IMR-90 (cell line): ENCODE data around the gene FANCG. TPM values are rescaled to one million over a fixed set of nuclear protein-coding genes. Genes with fewer than 3 reads are reported as not detected.

ENCODE experiments used
- ATAC-seq: fragments of 200-7000 bp; cut with Tn5 transposase; 2 replicates; pipeline ENCODE4 v1.9.1; 2020; ENCODE audit warnings: low read depth, mild to moderate bottlenecking, moderate library complexity
- BruUV-seq: library from RNA; stranded (reverse); fragments of 400-500 nt; replicated peaks from 2 replicates; lab custom pipeline; 2021; lab: Mats Ljungman, UMichigan
- CTCF ChIA-PET: fragments of 300-600 bp; formaldehyde crosslinking; extraction: SDS; loops from one replicate; lab custom pipeline; 2021; ENCODE audit warnings: antibody characterized with exemption; lab: Yijun Ruan, JAX
- POLR2A ChIA-PET: fragments of 300-600 bp; sonication (Branson Sonifier 250); formaldehyde crosslinking; loops from one replicate; lab custom pipeline; 2022; ENCODE audit warnings: antibody characterized with exemption; ENCODE audit not compliant: unreplicated experiment; lab: Charles Lee
- DNase-seq: peaks from one replicate; pipeline ENCODE4 v3.0.0; 2013
- H2AFZ ChIP-seq: replicated peaks from 2 replicates; pipeline ENCODE3; 2013; ENCODE audit warnings: low read length, mild to moderate bottlenecking; ENCODE audit not compliant: poor library complexity
- H2AK5ac ChIP-seq: 2 replicates; pipeline ENCODE4 v1.6.1; 2013; ENCODE audit warnings: low read depth, low read length, inconsistent platforms
- H2AK9ac ChIP-seq: replicated peaks from 2 replicates; pipeline ENCODE3; 2013; ENCODE audit warnings: mild to moderate bottlenecking, low read depth, low read length, moderate library complexity; ENCODE audit not compliant: poor library complexity
- H2BK120ac ChIP-seq: 2 replicates; pipeline ENCODE4 v1.6.1; 2013; ENCODE audit warnings: low read depth, low read length, inconsistent platforms
- H2BK15ac ChIP-seq: 3 replicates; pipeline ENCODE4 v1.6.1; 2013; ENCODE audit warnings: low read depth, low read length, inconsistent platforms
- H2BK20ac ChIP-seq: 2 replicates; pipeline ENCODE4 v1.6.1; 2013; ENCODE audit warnings: low read depth, mild to moderate bottlenecking, inconsistent platforms, low read length, moderate library complexity
- H2BK5ac ChIP-seq: 2 replicates; pipeline ENCODE4 v1.6.1; 2013; ENCODE audit warnings: mild to moderate bottlenecking, low read depth, low read length, inconsistent platforms; ENCODE audit not compliant: poor library complexity, severe bottlenecking
- H3K14ac ChIP-seq: replicated peaks from 2 replicates; pipeline ENCODE4 v1.6.1; 2013; ENCODE audit warnings: low read depth, low read length, inconsistent platforms
- H3K18ac ChIP-seq: 2 replicates; pipeline ENCODE4 v1.6.1; 2013; ENCODE audit warnings: low read depth, low read length, control low read depth
- H3K23ac ChIP-seq: 2 replicates; pipeline ENCODE4 v1.6.1; 2013; ENCODE audit warnings: low read depth, low read length, inconsistent platforms
- H3K27ac ChIP-seq: 2 replicates; pipeline ENCODE4 v1.5.1; 2013; ENCODE audit warnings: mild to moderate bottlenecking, control low read depth, low read length; ENCODE audit not compliant: insufficient read depth
- H3K27me3 ChIP-seq: 2 replicates; pipeline ENCODE4 v1.6.1; 2013; ENCODE audit warnings: low read length; ENCODE audit not compliant: control insufficient read depth, insufficient read depth
- H3K36me3 ChIP-seq: 2 replicates; pipeline ENCODE4 v1.6.1; 2013; ENCODE audit warnings: low read length, mixed read lengths; ENCODE audit not compliant: control insufficient read depth, insufficient read depth
- H3K4ac ChIP-seq: 2 replicates; pipeline ENCODE4 v1.6.1; 2013; ENCODE audit warnings: low read depth, low read length, inconsistent platforms
- H3K4me1 ChIP-seq: 2 replicates; pipeline ENCODE4 v1.6.1; 2013; ENCODE audit warnings: low read length, mixed read lengths; ENCODE audit not compliant: control insufficient read depth, insufficient read depth
- H3K4me2 ChIP-seq: 2 replicates; pipeline ENCODE4 v1.6.1; 2013; ENCODE audit warnings: low read depth, mild to moderate bottlenecking, control low read depth, low read length, moderate library complexity
- H3K4me3 ChIP-seq: 2 replicates; pipeline ENCODE4 v1.5.1; 2013; ENCODE audit warnings: low read depth, mild to moderate bottlenecking, control low read depth, low read length, moderate library complexity; ENCODE audit not compliant: insufficient read depth
- H3K56ac ChIP-seq: 2 replicates; pipeline ENCODE4 v1.6.1; 2013; ENCODE audit warnings: low read length, inconsistent platforms; ENCODE audit not compliant: insufficient read depth; ENCODE audit errors: extremely low read depth
- H3K79me1 ChIP-seq, 2 experiments: 2 replicates each; pipeline ENCODE4 v1.6.1; 2013; ENCODE audit warnings: low read length in 2 of 2, inconsistent platforms in 1 of 2, low read depth in 1 of 2
- H3K9ac ChIP-seq: 2 replicates; pipeline ENCODE4 v1.6.1; 2013; ENCODE audit warnings: low read depth, low read length, control low read depth
- H3K9me1 ChIP-seq: 2 replicates; pipeline ENCODE4 v1.6.1; 2013; ENCODE audit warnings: low read length, inconsistent platforms; ENCODE audit not compliant: insufficient read depth
- H3K9me3 ChIP-seq: 2 replicates; pipeline ENCODE4 v1.6.1; 2013; ENCODE audit warnings: low read length; ENCODE audit not compliant: control insufficient read depth, insufficient read depth
- H4K20me1 ChIP-seq: 2 replicates; pipeline ENCODE4 v1.6.1; 2013; ENCODE audit warnings: low read length, inconsistent platforms; ENCODE audit not compliant: insufficient read depth
- H4K5ac ChIP-seq: 2 replicates; pipeline ENCODE4 v1.6.1; 2013; ENCODE audit warnings: mild to moderate bottlenecking, low read depth, low read length, control low read depth
- H4K8ac ChIP-seq, 2 experiments: 2 replicates each; pipeline ENCODE4 v1.6.1; 2013; ENCODE audit warnings: low read depth in 2 of 2, low read length in 2 of 2, control low read depth in 1 of 2, inconsistent platforms in 1 of 2
- H4K91ac ChIP-seq: 2 replicates; pipeline ENCODE4 v1.6.1; 2013; ENCODE audit warnings: low read depth, low read length, inconsistent platforms; ENCODE audit not compliant: insufficient read depth
- BHLHE40 ChIP-seq: fragments of 150-350 bp; IDR thresholded peaks from 2 replicates; pipeline ENCODE4 v1.6.1; 2016; ENCODE audit warnings: mild to moderate bottlenecking, low read depth, low read length
- CEBPB ChIP-seq: IDR thresholded peaks from 2 replicates; pipeline ENCODE4 v1.6.1; 2012; ENCODE audit warnings: low read depth, low read length, improper control_type of control experiment
- CHD1 ChIP-seq: IDR thresholded peaks from 2 replicates; pipeline ENCODE4 v1.6.1; 2012; ENCODE audit warnings: low read depth, low read length, improper control_type of control experiment
- CTCF ChIP-seq: conservative IDR thresholded peaks from 2 replicates; pipeline ENCODE4 v1.5.1; 2012; ENCODE audit warnings: mild to moderate bottlenecking, low read depth, low read length, improper control_type of control experiment
- ELK1 ChIP-seq: fragments of 150-350 bp; IDR thresholded peaks from 2 replicates; pipeline ENCODE4 v1.6.1; 2016; ENCODE audit warnings: low read depth, mild to moderate bottlenecking, low read length, moderate library complexity, borderline replicate concordance
- FOS ChIP-seq: fragments of 150-350 bp; IDR thresholded peaks from 2 replicates; pipeline ENCODE4 v1.6.1; 2016; ENCODE audit warnings: low read depth, low read length
- MAFK ChIP-seq: IDR thresholded peaks from 2 replicates; pipeline ENCODE4 v1.6.1; 2012; ENCODE audit warnings: low read depth, low read length, improper control_type of control experiment
- MAZ ChIP-seq: IDR thresholded peaks from 2 replicates; pipeline ENCODE4 v1.6.1; 2012; ENCODE audit warnings: low read depth, mild to moderate bottlenecking, low read length, improper control_type of control experiment, moderate library complexity, borderline replicate concordance
- MXI1 ChIP-seq: IDR thresholded peaks from 2 replicates; pipeline ENCODE4 v1.6.1; 2012; ENCODE audit warnings: low read depth, mild to moderate bottlenecking, low read length, moderate library complexity, borderline replicate concordance
- NFE2L2 ChIP-seq: fragments of 150-350 bp; IDR thresholded peaks from 2 replicates; pipeline ENCODE4 v1.6.1; 2016; ENCODE audit warnings: low read depth, mild to moderate bottlenecking, low read length
- POLR2A ChIP-seq: IDR thresholded peaks from 2 replicates; pipeline ENCODE4 v1.6.1; 2012; ENCODE audit warnings: mild to moderate bottlenecking, low read depth, low read length
- RAD21 ChIP-seq: IDR thresholded peaks from 2 replicates; pipeline ENCODE4 v1.6.1; 2012; ENCODE audit warnings: low read length, improper control_type of control experiment
- RCOR1 ChIP-seq: IDR thresholded peaks from 2 replicates; pipeline ENCODE4 v1.6.1; 2012; ENCODE audit warnings: mild to moderate bottlenecking, low read length, improper control_type of control experiment; ENCODE audit not compliant: insufficient replicate concordance
- RFX5 ChIP-seq: IDR thresholded peaks from 2 replicates; pipeline ENCODE4 v1.8.0; 2012; ENCODE audit warnings: low read depth, mild to moderate bottlenecking, low read length, moderate library complexity
- SMC3 ChIP-seq: fragments of 150-350 bp; IDR thresholded peaks from 2 replicates; pipeline ENCODE4 v1.6.1; 2016; ENCODE audit warnings: low read depth, mild to moderate bottlenecking, antibody characterized with exemption, low read length, moderate library complexity
- USF2 ChIP-seq: fragments of 150-350 bp; IDR thresholded peaks from 2 replicates; pipeline ENCODE4 v1.6.1; 2017; ENCODE audit warnings: mild to moderate bottlenecking, antibody characterized with exemption, low read length, low read depth
- WGBS, 2 experiments: methylation state at CpG; one replicate each; pipeline versions ENCODE4 v1.1.5 to v1.1.7; 2013; ENCODE audit warnings: missing lambda C conversion rate in 2 of 2; ENCODE audit not compliant: insufficient read length in 1 of 2; ENCODE audit errors: extremely low coverage in 2 of 2; 5-methylcytosine and 5-hydroxymethylcytosine counted together
- dilution Hi-C: fragments of 300-500 bp; cut with HindIII; formaldehyde crosslinking; loops from one replicate; pipeline ENCODE4 v1.14.3; 2018; ENCODE audit warnings: low sequenced_read_pairs; ENCODE audit not compliant: unreplicated experiment
- in situ Hi-C: fragments of 300-500 bp; cut with MboI; formaldehyde crosslinking; loops from 3 replicates; pipeline ENCODE4 v1.14.3; 2019; ENCODE audit warnings: low sequenced_read_pairs, inconsistent platforms, mixed read lengths
- intact Hi-C: fragments of 100-400 bp; cut with micrococcal nuclease; formaldehyde crosslinking; loops from 2 replicates; pipeline ENCODE4 v1.10.0; 2022
- polyA plus RNA-seq, 3 experiments: library from polyadenylated mRNA; depleted of rRNA; stranded (reverse); fragments of >200 nt; gene quantifications; 2 replicates each; pipeline ENCODE4 v1.2.3, GENCODE V29; 2012; ENCODE audit warnings: low replicate concordance in 1 of 3
- total RNA-seq: library from RNA; depleted of rRNA; stranded (reverse); fragments of >200 nt; gene quantifications from 2 replicates; pipeline ENCODE4 v1.2.3, GENCODE V29; 2012

The FANCG gene
- total and polyA plus RNA-seq, 2 of the 4 experiments (the other 2 are of a cell fraction) = 16.1 to 19.3 TPM

- H2BK20ac ChIP-seq = no peak overlapping the region
- no peak overlapping the region for H2AFZ ChIP-seq
- H2AK5ac ChIP-seq = no peak overlapping the region
- no peak overlapping the region for H2AK9ac ChIP-seq
- DNase-seq = no peak
- H3K27me3 ChIP-seq = no peaks in the 10 kb centered on the region
- ATAC-seq = no peak
- no peaks in the 10 kb centered on the region for H3K9me3 ChIP-seq
- ChIA-PET POLR2A (no interaction called here), CTCF (no interaction called here)
- peaks cover 13% of the 10 kb centered on the region for H3K9me1 ChIP-seq
- no peak overlapping the region for H3K27ac ChIP-seq
- no peak overlapping the region; the same call in 1 of the 2 replicates for H3K23ac ChIP-seq
- BruUV-seq = no TSS peak
- no peak for TF ChIP-seq CTCF
- TF ChIP-seq MXI1 = no peak
- no peak for TF ChIP-seq MAZ
- no peak for TF ChIP-seq CHD1
- no peak for TF ChIP-seq MAFK
- TF ChIP-seq FOS = no peak
- no peak for TF ChIP-seq USF2
- no peak for TF ChIP-seq RCOR1
- TF ChIP-seq NFE2L2 = no peak
- no peak for TF ChIP-seq BHLHE40
- no peak for TF ChIP-seq POLR2A
- TF ChIP-seq SMC3 = no peak
- no peak for TF ChIP-seq RFX5
- no peak for TF ChIP-seq ELK1
- no peak for TF ChIP-seq CEBPB
- no peak for TF ChIP-seq RAD21
- H3K9ac ChIP-seq = no peak overlapping the region
- peaks cover 28% of the 10 kb centered on the region for H3K36me3 ChIP-seq
- no peak overlapping the region for H2BK120ac ChIP-seq
- no peak overlapping the region for H2BK5ac ChIP-seq
- in situ Hi-C loops (loop anchor here (5.0 kb wide), 1 partner anchor 200 kb away; a partner anchor contains a TSS), intact Hi-C loops (loop anchor here (2.0 kb wide), 1 partner anchor 337 kb away; no protein-coding TSS in a partner anchor), dilution Hi-C loops (no loop called here)
- H3K4me1 ChIP-seq = peaks cover 5% of the 10 kb centered on the region; the same call in 1 of the 2 replicates
- no peak overlapping the region for H3K4ac ChIP-seq
- no peak overlapping the region for H3K18ac ChIP-seq
- no peak overlapping the region for H3K14ac ChIP-seq
- peaks cover 20 to 45% of the 10 kb centered on the region in 2 experiments for H3K79me1 ChIP-seq
- H4K91ac ChIP-seq = no peak overlapping the region
- H3K56ac ChIP-seq = no peak overlapping the region
- H3K4me2 ChIP-seq = no peak overlapping the region
- H2BK15ac ChIP-seq = no peak overlapping the region
- 96% methylated on average over 3 of the region's 3 CpGs; no CpG with 5 or more reads in 1 of the 2 experiments for WGBS, 2 experiments
- no peak overlapping the region for H4K5ac ChIP-seq
- no peaks in the 10 kb centered on the region for H4K20me1 ChIP-seq
- H4K8ac ChIP-seq = no peak overlapping the region
- H3K4me3 ChIP-seq = no peak overlapping the region
These were observed 17.8 kb upstream of the FANCG start for GRCh38 chr9:35097573-35097972.
